GM23338 (cell line): ENCODE results near the gene MEF2A. TPM values are rescaled to one million over a fixed set of nuclear protein-coding genes. Genes with fewer than 3 reads are reported as not detected.

Source experiments
- ATAC-seq: fragments of 200-7000 bp; cut with Tn5 transposase; 3 replicates; pipeline ENCODE4 v1.9.1; 2020
- DNase-seq: peaks from one replicate; pipeline ENCODE4 v3.0.0-alpha.2; 2015; ENCODE audit warnings: low spot score
- H2AFZ ChIP-seq: fragments of 200-600 bp; sonication (generic); 2 replicates; pipeline ENCODE4 v1.8.0; 2016; ENCODE audit warnings: antibody characterized with exemption, mild to moderate bottlenecking, moderate library complexity
- H3F3A ChIP-seq: fragments of 200-600 bp; sonication (generic); replicated peaks from 2 replicates; pipeline ENCODE4 v1.8.0; 2017; ENCODE audit warnings: antibody characterized with exemption, mixed run types, low read depth
- H3K27ac ChIP-seq: fragments of 200-600 bp; sonication (generic); 2 replicates; pipeline ENCODE4 v1.6.1; 2016; ENCODE audit warnings: low read depth
- H3K27me3 ChIP-seq: fragments of 200-600 bp; sonication (generic); 2 replicates; pipeline ENCODE4 v1.8.0; 2016; ENCODE audit warnings: mild to moderate bottlenecking, mixed run types, moderate library complexity; ENCODE audit not compliant: insufficient read depth
- H3K36me3 ChIP-seq: fragments of 200-600 bp; sonication (generic); 2 replicates; pipeline ENCODE4 v1.8.0; 2016; ENCODE audit warnings: mild to moderate bottlenecking; ENCODE audit not compliant: insufficient read depth
- H3K4me1 ChIP-seq: fragments of 200-600 bp; sonication (generic); 2 replicates; pipeline ENCODE4 v1.8.0; 2016; ENCODE audit warnings: mild to moderate bottlenecking, moderate library complexity; ENCODE audit not compliant: insufficient read depth
- H3K4me2 ChIP-seq: fragments of 200-600 bp; sonication (generic); 2 replicates; pipeline ENCODE4 v1.7.1; 2017; ENCODE audit warnings: mixed run types
- H3K4me3 ChIP-seq: fragments of 200-600 bp; sonication (generic); 2 replicates; pipeline ENCODE4 v1.6.1; 2016; ENCODE audit warnings: mixed run types
- H3K79me2 ChIP-seq: fragments of 200-600 bp; sonication (generic); replicated peaks from 2 replicates; pipeline ENCODE4 v1.8.0; 2017; ENCODE audit warnings: mild to moderate bottlenecking; ENCODE audit not compliant: insufficient read depth
- H3K9me2 ChIP-seq: fragments of 200-600 bp; sonication (generic); 2 replicates; pipeline ENCODE4 v1.8.0; 2017; ENCODE audit not compliant: insufficient read depth
- H4K20me1 ChIP-seq: fragments of 200-600 bp; sonication (generic); replicated peaks from 2 replicates; pipeline ENCODE4 v1.8.0; 2017; ENCODE audit warnings: mild to moderate bottlenecking; ENCODE audit not compliant: insufficient read depth
- H3K27ac Mint-ChIP-seq: 2 replicates; pipeline ENCODE4 v1.8.0; 2020; ENCODE audit warnings: inconsistent platforms, mild to moderate bottlenecking, moderate library complexity, mixed read lengths
- H3K27me3 Mint-ChIP-seq: 3 replicates; pipeline ENCODE4 v1.8.0; 2022; ENCODE audit warnings: low read depth, mild to moderate bottlenecking, moderate library complexity, mixed read lengths, inconsistent platforms; ENCODE audit not compliant: insufficient read depth, poor library complexity
- H3K36me3 Mint-ChIP-seq: 3 replicates; pipeline ENCODE4 v1.8.0; 2021; ENCODE audit warnings: low read depth, mild to moderate bottlenecking, inconsistent platforms, moderate library complexity, mixed read lengths
- H3K4me1 Mint-ChIP-seq: 3 replicates; pipeline ENCODE4 v1.8.0; 2020; ENCODE audit warnings: mild to moderate bottlenecking, inconsistent platforms, mixed read lengths
- H3K4me3 Mint-ChIP-seq: 3 replicates; pipeline ENCODE4 v1.8.0; 2021; ENCODE audit warnings: moderate library complexity, mild to moderate bottlenecking, inconsistent platforms, mixed read lengths
- H3K9me3 Mint-ChIP-seq: 3 replicates; pipeline ENCODE4 v1.8.0; 2020; ENCODE audit warnings: moderate library complexity, mild to moderate bottlenecking, inconsistent platforms, mixed read lengths
- CREB1 ChIP-seq: fragments of 250-450 bp; sonication (Bioruptor Pico); IDR thresholded peaks from 2 replicates; pipeline ENCODE4 v1.5.0; 2020; ENCODE audit warnings: low read depth, mild to moderate bottlenecking, moderate library complexity
- CTCF ChIP-seq, 2 experiments: fragments of 200-600 bp in 1 of 2; sonication (generic) in 1 of 2; conservative IDR thresholded peaks; 2 replicates each; pipeline versions ENCODE4 v1.5.1 to v1.6.1; 2016 to 2017; ENCODE audit warnings: antibody characterized with exemption in 2 of 2, low read depth in 2 of 2, mild to moderate bottlenecking in 2 of 2, moderate library complexity in 1 of 2
- EZH2 ChIP-seq: fragments of 200-600 bp; sonication (generic); IDR thresholded peaks from one replicate; pipeline ENCODE4 v1.8.0; 2017; ENCODE audit warnings: antibody characterized with exemption, mild to moderate bottlenecking, low read depth; ENCODE audit not compliant: unreplicated experiment
- EZH2phosphoT487 ChIP-seq: fragments of 200-600 bp; sonication (generic); IDR thresholded peaks from one replicate; pipeline ENCODE4 v1.8.1; 2018; ENCODE audit warnings: antibody characterized with exemption; ENCODE audit not compliant: unreplicated experiment
- JUNB ChIP-seq: IDR thresholded peaks from one replicate; pipeline ENCODE4 v1.6.1; 2016; ENCODE audit warnings: antibody characterized with exemption; ENCODE audit not compliant: unreplicated experiment
- NANOG ChIP-seq: IDR thresholded peaks from 2 replicates; pipeline ENCODE4 v1.6.1; 2016; ENCODE audit warnings: antibody characterized with exemption, borderline replicate concordance
- POLR2AphosphoS5 ChIP-seq: IDR thresholded peaks from 2 replicates; pipeline ENCODE4 v1.6.1; 2016; ENCODE audit warnings: antibody characterized with exemption, low read depth
- REST ChIP-seq: IDR thresholded peaks from one replicate; pipeline ENCODE4 v1.6.1; 2018; ENCODE audit warnings: antibody characterized with exemption; ENCODE audit not compliant: unreplicated experiment
- STAT1 ChIP-seq: IDR thresholded peaks from one replicate; pipeline ENCODE4 v1.6.1; 2016; ENCODE audit warnings: antibody characterized with exemption; ENCODE audit not compliant: unreplicated experiment
- ZNF114 ChIP-seq: fragments of 250-450 bp; sonication (Bioruptor Pico); IDR thresholded peaks from 2 replicates; pipeline ENCODE4 v1.5.0; 2020; ENCODE audit warnings: mild to moderate bottlenecking, moderate library complexity
- ZNF331 ChIP-seq: fragments of 250-450 bp; sonication (Bioruptor Pico); IDR thresholded peaks from 2 replicates; pipeline ENCODE4 v1.5.0; 2020; ENCODE audit warnings: low read depth, mild to moderate bottlenecking, moderate library complexity
- ZNF462 ChIP-seq: fragments of 250-450 bp; sonication (Bioruptor Pico); IDR thresholded peaks from 2 replicates; pipeline ENCODE4 v1.5.0; 2020; ENCODE audit warnings: mild to moderate bottlenecking, moderate library complexity
- polyA plus RNA-seq: library from polyadenylated mRNA; unstranded; fragments of >200 nt; fragmentation: Nextera tagmentation; extraction: Ambion mirVana; gene quantifications from 2 replicates; pipeline ENCODE4 v1.2.1, GENCODE V29; 2016
- total RNA-seq: library from RNA; depleted of rRNA; stranded (reverse); fragments of >200 nt; shearing (Covaris generic); gene quantifications from 2 replicates; pipeline ENCODE4 v1.2.3, GENCODE V29; 2014
- TF ChIP-seq, protein P1 (sequence below): IDR thresholded peaks from 2 replicates; pipeline ENCODE4 v1.6.1; 2016; ENCODE audit warnings: antibody characterized with exemption

The MEF2A gene
- total and polyA plus RNA-seq, 2 experiments from 2014 or later = 20.3 to 42.3 TPM

DNA sequence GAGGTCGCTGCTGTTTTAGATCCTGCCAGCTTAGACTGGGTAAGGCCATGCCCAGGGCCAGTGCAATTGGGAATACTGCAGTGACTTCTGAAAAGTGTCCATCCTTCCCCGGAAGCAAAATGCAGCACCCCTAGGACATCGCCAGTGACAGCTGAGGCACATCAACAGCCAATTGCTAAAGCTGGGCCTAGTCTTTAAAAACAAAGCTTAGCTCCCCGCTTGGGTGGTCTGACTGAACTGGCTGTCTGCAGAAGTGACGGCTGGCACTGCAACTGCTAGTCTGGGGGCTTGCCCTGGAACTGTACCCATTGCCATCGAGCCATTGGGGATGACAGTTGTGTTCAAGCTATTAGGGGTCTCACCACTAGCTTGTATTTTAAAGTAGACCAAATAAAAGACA lies 163.1 kb downstream of the MEF2A start:
- no peak for ATAC-seq
- H4K20me1 ChIP-seq = no peaks in the 10 kb centered on the region; the same call in none of the 2 replicates
- Mint-ChIP-seq H3K27me3 (peaks cover 6% of the 10 kb centered on the region), H3K4me3 (no peak overlapping the region), H3K27ac (no peak overlapping the region), H3K9me3 (peaks cover 9% of the 10 kb centered on the region; the same call in 2 of the 3 replicates), H3K4me1 (peaks cover 32% of the 10 kb centered on the region), H3K36me3 (peaks cover 38% of the 10 kb centered on the region)
- H3K4me1 ChIP-seq = peaks cover 25% of the 10 kb centered on the region
- TF ChIP-seq POLR2AphosphoS5 = no peak
- TF ChIP-seq ZNF114 (CRISPR knock-in tag) = no peak
- no peak for TF ChIP-seq STAT1
- TF ChIP-seq CTCF (conservative IDR thresholded peaks at IDR 0.05; ENCODE audit: low read depth in 2 of 2) = no peak
- no peak for TF ChIP-seq CREB1 (CRISPR knock-in tag)
- TF ChIP-seq EZH2 = no peak
- TF ChIP-seq ZNF462 (CRISPR knock-in tag) = no peak
- TF ChIP-seq, protein P1, sequence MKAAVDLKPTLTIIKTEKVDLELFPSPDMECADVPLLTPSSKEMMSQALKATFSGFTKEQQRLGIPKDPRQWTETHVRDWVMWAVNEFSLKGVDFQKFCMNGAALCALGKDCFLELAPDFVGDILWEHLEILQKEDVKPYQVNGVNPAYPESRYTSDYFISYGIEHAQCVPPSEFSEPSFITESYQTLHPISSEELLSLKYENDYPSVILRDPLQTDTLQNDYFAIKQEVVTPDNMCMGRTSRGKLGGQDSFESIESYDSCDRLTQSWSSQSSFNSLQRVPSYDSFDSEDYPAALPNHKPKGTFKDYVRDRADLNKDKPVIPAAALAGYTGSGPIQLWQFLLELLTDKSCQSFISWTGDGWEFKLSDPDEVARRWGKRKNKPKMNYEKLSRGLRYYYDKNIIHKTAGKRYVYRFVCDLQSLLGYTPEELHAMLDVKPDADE = no peak
- no peak for TF ChIP-seq JUNB
- TF ChIP-seq NANOG = no peak
- TF ChIP-seq REST = no peak
- no peak for TF ChIP-seq EZH2phosphoT487
- TF ChIP-seq ZNF331 = no peak
- H3K27ac ChIP-seq = no peak overlapping the region
- H2AFZ ChIP-seq = no peak overlapping the region
- no peak overlapping the region for H3K4me3 ChIP-seq
- H3K36me3 ChIP-seq = 0 out of 2 replicates have a peak, but pooled peaks cover 3% of the 10 kb centered on the region
- H3K4me2 ChIP-seq = no peak overlapping the region
- H3K79me2 ChIP-seq = peaks cover 6% of the 10 kb centered on the region
- H3K27me3 ChIP-seq = peaks cover 9% of the 10 kb centered on the region
- 0 out of 2 replicates have a peak, but pooled peaks cover 3% of the 10 kb centered on the region for H3F3A ChIP-seq
- no peaks in the 10 kb centered on the region for H3K9me2 ChIP-seq
- DNase-seq = no peak
